Calu3 (cell line): Measurements from ENCODE around the gene MOB3B. TPM values are rescaled to one million over a fixed set of nuclear protein-coding genes. Genes with fewer than 3 reads are reported as not detected.

Source experiments
- BruUV-seq: library from RNA; stranded (reverse); fragments of 400-500 nt; replicated peaks from 2 replicates; lab custom pipeline; 2021; lab: Mats Ljungman, UMichigan
- CTCF ChIA-PET: fragments of 300-600 bp; sonication (Branson Sonifier 250); formaldehyde crosslinking; loops from one replicate; lab custom pipeline; 2022; ENCODE audit warnings: antibody characterized with exemption; lab: Charles Lee
- DNase-seq: peaks from one replicate; pipeline ENCODE4 v3.0.0; 2022
- H3K27ac Mint-ChIP-seq: one replicate; pipeline ENCODE4 v1.8.0; 2022; ENCODE audit warnings: mixed read lengths; ENCODE audit not compliant: unreplicated experiment
- H3K27me3 Mint-ChIP-seq: one replicate; pipeline ENCODE4 v1.8.0; 2022; ENCODE audit warnings: mixed read lengths; ENCODE audit not compliant: unreplicated experiment
- H3K36me3 Mint-ChIP-seq: one replicate; pipeline ENCODE4 v1.8.0; 2022; ENCODE audit warnings: mild to moderate bottlenecking, moderate library complexity, mixed read lengths; ENCODE audit not compliant: insufficient read depth, unreplicated experiment
- H3K4me1 Mint-ChIP-seq: one replicate; pipeline ENCODE4 v1.8.0; 2022; ENCODE audit warnings: mild to moderate bottlenecking, low read depth, mixed read lengths; ENCODE audit not compliant: unreplicated experiment
- H3K4me3 Mint-ChIP-seq: one replicate; pipeline ENCODE4 v1.8.0; 2022; ENCODE audit warnings: mild to moderate bottlenecking, low read depth, moderate library complexity, mixed read lengths; ENCODE audit not compliant: unreplicated experiment
- H3K9me3 Mint-ChIP-seq: one replicate; pipeline ENCODE4 v1.8.0; 2022; ENCODE audit warnings: low read depth, mixed read lengths; ENCODE audit not compliant: unreplicated experiment
- CTCF ChIP-seq: fragments of 200-600 bp; IDR thresholded peaks from one replicate; pipeline ENCODE4 v1.8.0; 2022; ENCODE audit warnings: antibody characterized with exemption; ENCODE audit not compliant: unreplicated experiment
- intact Hi-C: fragments of 100-400 bp; cut with micrococcal nuclease; formaldehyde crosslinking; loops from one replicate; pipeline ENCODE4 v1.10.0; 2022; ENCODE audit not compliant: unreplicated experiment
- total RNA-seq: library from RNA; stranded (reverse); gene quantifications from 2 replicates; pipeline ENCODE4 v1.2.3, GENCODE V29; 2022

MOB3B gene
- total RNA-seq, 1 experiment from 2014 or later = 7.6 TPM

GRCh38 chr9:27353166-27353473 lies 176.5 kb downstream of the MOB3B start:
- Mint-ChIP-seq H3K27ac (no peak overlapping the region), H3K27me3 (no peaks in the 10 kb centered on the region), H3K4me1 (peaks cover 8% of the 10 kb centered on the region), H3K36me3 (no peaks in the 10 kb centered on the region), H3K4me3 (no peak overlapping the region), H3K9me3 (no peaks in the 10 kb centered on the region)
- no peak for DNase-seq
- intact Hi-C loops = no loop called here
- BruUV-seq = no TSS peak
- CTCF ChIA-PET = no interaction called here
- TF ChIP-seq CTCF = no peak

- H3K27ac Mint-ChIP-seq = no peak overlapping the region
- H3K36me3 Mint-ChIP-seq = no peaks in the 10 kb centered on the region
- no peak for DNase-seq
- CTCF ChIA-PET = no interaction called here
- no peaks in the 10 kb centered on the region for H3K9me3 Mint-ChIP-seq
- H3K27me3 Mint-ChIP-seq = no peaks in the 10 kb centered on the region
- no peak for TF ChIP-seq CTCF
- intact Hi-C loops = no loop called here
- BruUV-seq = no TSS peak
- peaks cover 8% of the 10 kb centered on the region for H3K4me1 Mint-ChIP-seq
- no peak overlapping the region for H3K4me3 Mint-ChIP-seq
Observed at GRCh38 chr9:27352457-27353165, 177.0 kb downstream of the MOB3B start.

GRCh38 chr9:27351438-27351837 lies 178.2 kb downstream of the MOB3B start:
- Mint-ChIP-seq H3K9me3 (no peaks in the 10 kb centered on the region), H3K4me3 (no peak overlapping the region), H3K4me1 (peaks cover 8% of the 10 kb centered on the region), H3K36me3 (no peaks in the 10 kb centered on the region), H3K27ac (no peak overlapping the region), H3K27me3 (no peaks in the 10 kb centered on the region)
- no TSS peak for BruUV-seq
- no peak for TF ChIP-seq CTCF
- intact Hi-C loops = no loop called here
- CTCF ChIA-PET = no interaction called here
- DNase-seq = no peak

GRCh38 chr9:27350382-27350976 lies 179.1 kb downstream of the MOB3B start:
- DNase-seq = no peak
- no peak overlapping the region for H3K4me3 Mint-ChIP-seq
- intact Hi-C loops = no loop called here

More at GRCh38 chr9:27350382-27350976, 179.1 kb downstream of the MOB3B start:
- no TSS peak for BruUV-seq
- H3K4me1 Mint-ChIP-seq = peaks cover 8% of the 10 kb centered on the region
- H3K9me3 Mint-ChIP-seq = no peaks in the 10 kb centered on the region
- H3K36me3 Mint-ChIP-seq = no peaks in the 10 kb centered on the region
- no peak overlapping the region for H3K27ac Mint-ChIP-seq
- H3K27me3 Mint-ChIP-seq = no peaks in the 10 kb centered on the region
- CTCF ChIA-PET = no interaction called here
- no peak for TF ChIP-seq CTCF
